GM21717 (cell line): ENCODE data around the gene AUTS2.
"Not testable (repeated sequence)": the region's sequence is repeated elsewhere in the genome, so short reads cannot be mapped to it uniquely, and the experiment has no call there.

Experiments used
- ATAC-seq: cut with Tn5 transposase; IDR thresholded peaks from one replicate; pipeline ENCODE4 v1.9.1; 2021; ENCODE audit warnings: mild to moderate bottlenecking, moderate library complexity; ENCODE audit not compliant: unreplicated experiment

The AUTS2 gene

GRCh38 chr7:70582927-70583895, 984.9 kb downstream of the AUTS2 start:
- ATAC-seq: no peak

- no peak for ATAC-seq
Observed at GRCh38 chr7:70583965-70584883, 985.9 kb downstream of the AUTS2 start.

- no peak for ATAC-seq
Observed at GRCh38 chr7:70585071-70585470, 986.8 kb downstream of the AUTS2 start.

GRCh38 chr7:70586822-70587221, 988.5 kb downstream of the AUTS2 start:
- no peak for ATAC-seq

GRCh38 chr7:70587739-70588138, 989.5 kb downstream of the AUTS2 start:
- no peak for ATAC-seq

- ATAC-seq: no peak
Observed at GRCh38 chr7:70588191-70588921, 990.1 kb downstream of the AUTS2 start.

GRCh38 chr7:70589010-70589409, 990.7 kb downstream of the AUTS2 start:
- no peak for ATAC-seq

GRCh38 chr7:70589590-70589989, 991.3 kb downstream of the AUTS2 start:
- no peak for ATAC-seq

- ATAC-seq: no peak
Observed at GRCh38 chr7:70590126-70590854, 992.0 kb downstream of the AUTS2 start.

- no peak for ATAC-seq
Observed at GRCh38 chr7:70591643-70592042, 993.4 kb downstream of the AUTS2 start.

GRCh38 chr7:70592171-70592570, 993.9 kb downstream of the AUTS2 start:
- ATAC-seq: no peak

GRCh38 chr7:70594170-70594569, 995.9 kb downstream of the AUTS2 start:
- no peak for ATAC-seq

- ATAC-seq: not testable (repeated sequence)
Observed at GRCh38 chr7:70594885-70595284, 996.6 kb downstream of the AUTS2 start.

GRCh38 chr7:70595370-70595754, 997.1 kb downstream of the AUTS2 start:
- no peak for ATAC-seq

- ATAC-seq: no peak
Observed at GRCh38 chr7:70595755-70596597, 997.7 kb downstream of the AUTS2 start.

GRCh38 chr7:70596598-70596913, 998.3 kb downstream of the AUTS2 start:
- no peak for ATAC-seq

GRCh38 chr7:70597066-70597465, 998.8 kb downstream of the AUTS2 start:
- no peak for ATAC-seq

GRCh38 chr7:70598976-70599375, 1000.7 kb downstream of the AUTS2 start:
- no peak for ATAC-seq

GRCh38 chr7:70599446-70600190, 1001.3 kb downstream of the AUTS2 start:
- ATAC-seq: no peak
